ENCODE measurements around the gene VIT. TPM values are rescaled to one million over a fixed set of nuclear protein-coding genes. Genes with fewer than 3 reads are reported as not detected.

Gene VIT
- total and polyA plus RNA-seq, 7 experiments from 2014 or later: not detected

DNA sequence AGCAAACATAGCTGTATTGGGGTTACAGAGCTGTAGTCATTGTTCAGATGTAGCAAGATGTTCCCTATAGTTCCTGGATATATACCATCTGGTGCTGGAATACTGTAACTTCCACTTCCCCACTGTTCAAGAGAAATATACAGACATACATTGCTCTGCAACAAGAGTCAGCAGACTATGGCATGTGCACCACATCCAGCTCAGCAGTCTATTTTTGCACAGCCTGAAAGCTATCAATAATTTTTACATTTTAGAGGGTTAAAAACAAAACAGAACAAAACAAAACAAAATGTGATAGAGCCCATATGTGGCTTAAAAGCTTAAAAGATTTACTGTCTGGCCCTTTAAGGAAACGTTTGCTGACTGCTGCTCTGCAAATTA, 31.8 kb upstream of the VIT start:
- Histone ChIP-seq H3K27ac (ENCODE audit: low read depth, low read length) (no peak overlapping the region), H3K9me3 (ENCODE audit: control insufficient read depth in 2 of 3, low read length in 3 of 3) (no peaks in the 10 kb centered on the region), H3K27me3 (ENCODE audit: control insufficient read depth in 2 of 2, insufficient read depth in 2 of 2, low read length in 2 of 2) (peaks cover 0 to 11% of the 10 kb centered on the region in 2 donors), H3K36me3 (ENCODE audit: control insufficient read depth in 2 of 3, insufficient read depth in 3 of 3, low read length in 3 of 3) (no peaks in the 10 kb centered on the region), H3K4me3 (ENCODE audit: low read length) (no peak overlapping the region), H3K4me1 (ENCODE audit: control insufficient read depth in 2 of 2, insufficient read depth in 2 of 2, low read length in 2 of 2) (no peaks in the 10 kb centered on the region)
- Mint-ChIP-seq H3K27me3 (peaks cover 3 to 17% (median 13%) of the 10 kb centered on the region in 5 donors), H3K27ac (no peak overlapping the region), H3K36me3 (no peaks in the 10 kb centered on the region), H3K9me3 (no peaks in the 10 kb centered on the region), H3K4me3 (no peak overlapping the region), H3K4me1 (no peaks in the 10 kb centered on the region)
- ATAC-seq (no peak), DNase-seq (no peak)
- intact Hi-C loops (cut with micrococcal nuclease): loop anchor here (1.0 to 5.0 kb wide), 4 partner anchors 312 to 692 kb away; no protein-coding TSS in a partner anchor
- CTCF ChIA-PET: interaction anchor here (0.6 to 1.9 kb wide), 3 partner anchors 26 to 485 kb away, joined by 3 to 9 read pairs (median 4); no protein-coding TSS in a partner anchor
- POLR2A ChIA-PET: no interaction called here

- Histone ChIP-seq H3K27me3 (ENCODE audit: control insufficient read depth in 2 of 2, insufficient read depth in 2 of 2, low read length in 2 of 2) (peaks cover 0 to 11% of the 10 kb centered on the region in 2 donors), H3K36me3 (ENCODE audit: control insufficient read depth in 2 of 3, insufficient read depth in 3 of 3, low read length in 3 of 3) (no peaks in the 10 kb centered on the region), H3K4me1 (ENCODE audit: control insufficient read depth in 2 of 2, insufficient read depth in 2 of 2, low read length in 2 of 2) (no peaks in the 10 kb centered on the region), H3K27ac (ENCODE audit: low read depth, low read length) (no peak overlapping the region), H3K9me3 (ENCODE audit: control insufficient read depth in 2 of 3, low read length in 3 of 3) (no peaks in the 10 kb centered on the region), H3K4me3 (ENCODE audit: low read length) (no peak overlapping the region)
- H3K27ac Mint-ChIP-seq: no peak overlapping the region
- CTCF ChIA-PET: interaction anchor here (0.9 kb wide), 1 partner anchor 21 kb away, joined by 3 read pairs; no protein-coding TSS in a partner anchor
- POLR2A ChIA-PET: no interaction called here
- DNase-seq (no peak), ATAC-seq (no peak)
- H3K4me3 Mint-ChIP-seq: no peak overlapping the region
- H3K36me3 Mint-ChIP-seq: no peaks in the 10 kb centered on the region
- no peaks in the 10 kb centered on the region for H3K4me1 Mint-ChIP-seq
- H3K9me3 Mint-ChIP-seq: no peaks in the 10 kb centered on the region
- peaks cover 9 to 27% (median 24%) of the 10 kb centered on the region in 5 donors for H3K27me3 Mint-ChIP-seq
- intact Hi-C loops (cut with micrococcal nuclease): no loop called here
Observed at GRCh38 chr2:36667931-36668330, 28.6 kb upstream of the VIT start.

DNA sequence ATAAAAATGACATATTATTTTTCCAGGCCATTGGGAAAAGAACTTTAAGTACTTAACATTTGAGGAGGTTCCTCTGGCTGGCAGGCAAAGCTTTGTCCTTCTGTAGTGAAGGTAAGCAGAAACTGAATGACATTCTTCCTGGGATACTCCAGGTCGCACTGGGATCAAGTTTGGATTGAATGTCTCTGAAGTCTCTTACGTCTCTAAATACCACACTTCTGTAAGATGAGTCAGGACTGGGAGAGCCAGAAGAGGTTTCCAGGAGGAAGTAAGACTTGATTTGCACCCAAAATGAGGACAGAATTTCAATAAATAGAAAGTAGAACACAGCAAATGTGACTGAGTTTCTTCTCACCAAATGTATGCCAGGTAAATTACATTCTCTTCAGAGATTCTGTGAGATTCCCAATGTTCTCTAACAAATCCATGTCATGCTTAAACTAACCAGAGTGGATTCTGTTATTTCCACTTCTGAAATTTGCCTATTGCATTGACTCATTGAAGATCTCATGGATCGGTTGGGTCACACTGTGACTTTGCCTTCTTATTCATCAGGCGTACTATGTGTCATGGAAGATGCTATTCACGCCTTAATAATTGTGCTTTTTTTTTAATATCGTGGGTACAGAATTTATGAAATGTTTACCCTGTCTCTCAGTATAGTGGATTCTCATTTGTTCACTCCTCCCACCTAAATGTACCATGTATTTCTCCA, 25.5 kb upstream of the VIT start:
- intact Hi-C loops (cut with micrococcal nuclease): no loop called here
- CTCF ChIA-PET: no interaction called here
- no peak overlapping the region for H3K27ac Mint-ChIP-seq
- H3K9me3 Mint-ChIP-seq: peaks cover 0 to 1% (median 0%) of the 10 kb centered on the region in 11 donors
- no peaks in the 10 kb centered on the region for H3K27me3 ChIP-seq (ENCODE audit: control insufficient read depth in 2 of 2, insufficient read depth in 2 of 2, low read length in 2 of 2)
- H3K4me3 ChIP-seq (ENCODE audit: low read length): no peak overlapping the region
- no peaks in the 10 kb centered on the region for H3K4me1 Mint-ChIP-seq
- H3K27ac ChIP-seq (ENCODE audit: low read depth, low read length): no peak overlapping the region
- no peaks in the 10 kb centered on the region for H3K9me3 ChIP-seq (ENCODE audit: control insufficient read depth in 2 of 3, low read length in 3 of 3)
- peaks cover 17 to 34% (median 24%) of the 10 kb centered on the region in 5 donors for H3K27me3 Mint-ChIP-seq
- ATAC-seq (no peak), DNase-seq (no peak)
- H3K36me3 ChIP-seq (ENCODE audit: control insufficient read depth in 2 of 3, insufficient read depth in 3 of 3, low read length in 3 of 3): no peaks in the 10 kb centered on the region
- H3K4me1 ChIP-seq (ENCODE audit: control insufficient read depth in 2 of 2, insufficient read depth in 2 of 2, low read length in 2 of 2): no peaks in the 10 kb centered on the region
- H3K4me3 Mint-ChIP-seq: no peak overlapping the region
- POLR2A ChIA-PET: no interaction called here
- H3K36me3 Mint-ChIP-seq: no peaks in the 10 kb centered on the region

- Histone ChIP-seq H3K4me3 (ENCODE audit: low read length) (no peak overlapping the region), H3K27ac (ENCODE audit: low read depth, low read length) (no peak overlapping the region), H3K4me1 (ENCODE audit: control insufficient read depth in 2 of 2, insufficient read depth in 2 of 2, low read length in 2 of 2) (no peaks in the 10 kb centered on the region), H3K27me3 (ENCODE audit: control insufficient read depth in 2 of 2, insufficient read depth in 2 of 2, low read length in 2 of 2) (no peaks in the 10 kb centered on the region), H3K36me3 (ENCODE audit: control insufficient read depth in 2 of 3, insufficient read depth in 3 of 3, low read length in 3 of 3) (no peaks in the 10 kb centered on the region), H3K9me3 (ENCODE audit: control insufficient read depth in 2 of 3, low read length in 3 of 3) (no peaks in the 10 kb centered on the region)
- ATAC-seq (no peak), DNase-seq (no peak)
- H3K9me3 Mint-ChIP-seq: peaks cover 0 to 1% (median 0%) of the 10 kb centered on the region in 11 donors
- intact Hi-C loops (cut with micrococcal nuclease): no loop called here
- peaks cover 0 to 4% (median 3%) of the 10 kb centered on the region in 7 donors for H3K4me1 Mint-ChIP-seq
- ChIA-PET POLR2A (no interaction called here), CTCF (no interaction called here)
- H3K27me3 Mint-ChIP-seq: peaks cover 21 to 34% (median 22%) of the 10 kb centered on the region in 5 donors
- no peak overlapping the region for H3K27ac Mint-ChIP-seq
- H3K36me3 Mint-ChIP-seq: no peaks in the 10 kb centered on the region
- H3K4me3 Mint-ChIP-seq: no peak overlapping the region
Observed at GRCh38 chr2:36671731-36672130, 24.8 kb upstream of the VIT start.

DNA sequence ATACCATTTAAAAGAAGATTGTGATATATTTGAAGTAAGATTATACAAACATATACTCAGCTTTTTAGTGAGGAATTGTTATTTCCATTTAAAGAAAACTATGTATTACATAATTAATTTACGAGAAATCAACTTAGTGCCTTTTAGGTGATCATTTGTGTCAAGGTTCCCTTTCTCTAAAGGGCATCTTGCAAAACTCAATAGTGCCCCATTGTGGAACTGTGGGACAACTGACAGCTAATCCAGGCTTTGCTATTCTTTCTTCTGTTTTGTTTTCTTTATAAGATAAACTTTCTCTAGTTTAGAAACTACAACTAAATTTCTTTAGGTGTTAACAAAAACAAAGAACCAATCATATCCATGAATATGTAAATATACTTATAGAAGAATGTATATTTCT, 24.3 kb upstream of the VIT start:
- H3K4me3 ChIP-seq (ENCODE audit: low read length): no peak overlapping the region
- H3K27me3 ChIP-seq (ENCODE audit: control insufficient read depth in 2 of 2, insufficient read depth in 2 of 2, low read length in 2 of 2): no peaks in the 10 kb centered on the region
- no peak overlapping the region for H3K27ac Mint-ChIP-seq
- ATAC-seq: no peak
- no peaks in the 10 kb centered on the region for H3K9me3 ChIP-seq (ENCODE audit: control insufficient read depth in 2 of 3, low read length in 3 of 3)
- ChIA-PET POLR2A (no interaction called here), CTCF (no interaction called here)
- intact Hi-C loops (cut with micrococcal nuclease): no loop called here
- H3K4me1 Mint-ChIP-seq: peaks cover 5 to 9% (median 7%) of the 10 kb centered on the region in 7 donors
- no peaks in the 10 kb centered on the region for H3K36me3 ChIP-seq (ENCODE audit: control insufficient read depth in 2 of 3, insufficient read depth in 3 of 3, low read length in 3 of 3)
- no peaks in the 10 kb centered on the region for H3K4me1 ChIP-seq (ENCODE audit: control insufficient read depth in 2 of 2, insufficient read depth in 2 of 2, low read length in 2 of 2)
- H3K27ac ChIP-seq (ENCODE audit: low read depth, low read length): no peak overlapping the region
- DNase-seq: no peak
- peaks cover 0 to 1% (median 0%) of the 10 kb centered on the region in 11 donors for H3K9me3 Mint-ChIP-seq
- H3K36me3 Mint-ChIP-seq: no peaks in the 10 kb centered on the region
- H3K27me3 Mint-ChIP-seq: peaks cover 19 to 34% (median 24%) of the 10 kb centered on the region in 5 donors
- no peak overlapping the region for H3K4me3 Mint-ChIP-seq

- ATAC-seq: no peak
- Histone ChIP-seq H3K36me3 (ENCODE audit: control insufficient read depth in 2 of 3, insufficient read depth in 3 of 3, low read length in 3 of 3) (no peaks in the 10 kb centered on the region), H3K4me3 (ENCODE audit: low read length) (no peak overlapping the region), H3K27me3 (ENCODE audit: control insufficient read depth in 2 of 2, insufficient read depth in 2 of 2, low read length in 2 of 2) (no peaks in the 10 kb centered on the region), H3K4me1 (ENCODE audit: control insufficient read depth in 2 of 2, insufficient read depth in 2 of 2, low read length in 2 of 2) (no peaks in the 10 kb centered on the region), H3K9me3 (ENCODE audit: control insufficient read depth in 2 of 3, low read length in 3 of 3) (peaks cover 0 to 3% (median 0%) of the 10 kb centered on the region in 3 experiments), H3K27ac (ENCODE audit: low read depth, low read length) (no peak overlapping the region)
- DNase-seq: no peak
- H3K9me3 Mint-ChIP-seq: peaks cover 0 to 32% (median 14%) of the 10 kb centered on the region in 11 donors
- H3K27ac Mint-ChIP-seq: no peak overlapping the region
- H3K36me3 Mint-ChIP-seq: peaks cover 0 to 11% (median 5%) of the 10 kb centered on the region in 5 donors
- intact Hi-C loops (cut with micrococcal nuclease): no loop called here
- H3K4me3 Mint-ChIP-seq: no peak overlapping the region
- POLR2A ChIA-PET: no interaction called here
- H3K27me3 Mint-ChIP-seq: peaks cover 15 to 30% (median 18%) of the 10 kb centered on the region in 5 donors
- H3K4me1 Mint-ChIP-seq: peaks cover 8 to 16% (median 15%) of the 10 kb centered on the region in 7 donors
- CTCF ChIA-PET: no interaction called here
Observed at GRCh38 chr2:36675579-36676282, 20.8 kb upstream of the VIT start.
